Measurements from ENCODE around the gene GIMAP1. TPM values are rescaled to one million over a fixed set of nuclear protein-coding genes. Genes with fewer than 3 reads are reported as not detected.

Gene GIMAP1
- total RNA-seq, 1 experiment from 2014 or later: 0.10 TPM

- no peak overlapping the region for H3K4me3 ChIP-seq (replicated peaks in 1 of 2; ENCODE audit: low read depth in 1 of 2, low read length in 2 of 2)
- no peaks in the 10 kb centered on the region for H3K79me2 ChIP-seq (ENCODE audit: insufficient read depth, low read length)
- TF ChIP-seq RAD21 (IDR thresholded peaks at IDR 0.05; ENCODE audit: low read depth) (peak; percentile 63), POLR2A (IDR thresholded peaks at IDR 0.05; ENCODE audit: borderline replicate concordance, extremely low read depth, insufficient read depth, insufficient read length) (no peak), EZH2phosphoT487 (IDR thresholded peaks at IDR 0.05; ENCODE audit: borderline replicate concordance) (no peak), ZNF274 (IDR thresholded peaks at IDR 0.05; ENCODE audit: low read depth, low read length) (no peak), REST (IDR thresholded peaks at IDR 0.05; ENCODE audit: low read depth) (no peak), YY1 (IDR thresholded peaks at IDR 0.05; ENCODE audit: extremely low read depth, insufficient replicate concordance, low read depth, low read length) (no peak)
- TF ChIP-seq, protein P1, sequence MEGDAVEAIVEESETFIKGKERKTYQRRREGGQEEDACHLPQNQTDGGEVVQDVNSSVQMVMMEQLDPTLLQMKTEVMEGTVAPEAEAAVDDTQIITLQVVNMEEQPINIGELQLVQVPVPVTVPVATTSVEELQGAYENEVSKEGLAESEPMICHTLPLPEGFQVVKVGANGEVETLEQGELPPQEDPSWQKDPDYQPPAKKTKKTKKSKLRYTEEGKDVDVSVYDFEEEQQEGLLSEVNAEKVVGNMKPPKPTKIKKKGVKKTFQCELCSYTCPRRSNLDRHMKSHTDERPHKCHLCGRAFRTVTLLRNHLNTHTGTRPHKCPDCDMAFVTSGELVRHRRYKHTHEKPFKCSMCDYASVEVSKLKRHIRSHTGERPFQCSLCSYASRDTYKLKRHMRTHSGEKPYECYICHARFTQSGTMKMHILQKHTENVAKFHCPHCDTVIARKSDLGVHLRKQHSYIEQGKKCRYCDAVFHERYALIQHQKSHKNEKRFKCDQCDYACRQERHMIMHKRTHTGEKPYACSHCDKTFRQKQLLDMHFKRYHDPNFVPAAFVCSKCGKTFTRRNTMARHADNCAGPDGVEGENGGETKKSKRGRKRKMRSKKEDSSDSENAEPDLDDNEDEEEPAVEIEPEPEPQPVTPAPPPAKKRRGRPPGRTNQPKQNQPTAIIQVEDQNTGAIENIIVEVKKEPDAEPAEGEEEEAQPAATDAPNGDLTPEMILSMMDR (IDR thresholded peaks at IDR 0.05 in 2 of 3, conservative IDR thresholded peaks at IDR 0.05 in 1 of 3; ENCODE audit: borderline replicate concordance in 1 of 3, insufficient read depth in 1 of 3, low read depth in 2 of 3, low read length in 2 of 3): peak; percentile 17 to 41 (median 34); a peak in 4 of 6 replicates
- no peak overlapping the region for H3K9ac ChIP-seq (ENCODE audit: low read length)
- ChIA-PET CTCF (no interaction called here), POLR2A (no interaction called here), RAD21 (ENCODE audit: low non-redundant PET in 1 of 2, low total read pairs in 2 of 2, uncharacterized antibody in 2 of 2, unreplicated experiment in 2 of 2) (no interaction called here)
- no peaks in the 10 kb centered on the region for H3K36me3 ChIP-seq (ENCODE audit: control insufficient read depth in 1 of 2, insufficient read depth in 2 of 2, low read length in 2 of 2)
- no peak overlapping the region for H3K4me2 ChIP-seq (ENCODE audit: low read length)
- H3K27ac ChIP-seq (ENCODE audit: low read depth, low read length): no peak overlapping the region
- DNase-seq (ENCODE audit: low read depth, low spot score) (no peak), ATAC-seq (no peak)
- peaks cover 2% of the 10 kb centered on the region for H3K27me3 ChIP-seq (ENCODE audit: insufficient read depth, low read length)
- H3K4me1 ChIP-seq (ENCODE audit: control insufficient read depth in 1 of 2, insufficient read depth in 2 of 2, low read length in 2 of 2): no peaks in the 10 kb centered on the region
- no peaks in the 10 kb centered on the region for H3K9me3 ChIP-seq (ENCODE audit: control insufficient read depth in 1 of 2, insufficient read depth in 1 of 2, low read depth in 1 of 2, low read length in 2 of 2)
- H3K9me2 ChIP-seq (ENCODE audit: insufficient read depth): no peaks in the 10 kb centered on the region
- no TSS peak for BruUV-seq (replicated peaks)
- no peaks in the 10 kb centered on the region; the same call in 1 of the 2 replicates for H4K20me1 ChIP-seq (ENCODE audit: insufficient read depth)
- H2AFZ ChIP-seq (ENCODE audit: low read depth, low read length, poor library complexity, severe bottlenecking): no peak overlapping the region
- intact Hi-C loops (cut with micrococcal nuclease): loop anchor here (2.0 to 5.0 kb wide), 2 partner anchors 308 to 470 kb away; no protein-coding TSS in a partner anchor
Observed at GRCh38 chr7:150756858-150757257, 40.4 kb downstream of the GIMAP1 start.

All from HCT116 (cell line).